ENCODE results near the gene KRT12.
"Not testable (repeated sequence)": the region's sequence is repeated elsewhere in the genome, so short reads cannot be mapped to it uniquely, and the experiment has no call there.

The KRT12 gene

DNA sequence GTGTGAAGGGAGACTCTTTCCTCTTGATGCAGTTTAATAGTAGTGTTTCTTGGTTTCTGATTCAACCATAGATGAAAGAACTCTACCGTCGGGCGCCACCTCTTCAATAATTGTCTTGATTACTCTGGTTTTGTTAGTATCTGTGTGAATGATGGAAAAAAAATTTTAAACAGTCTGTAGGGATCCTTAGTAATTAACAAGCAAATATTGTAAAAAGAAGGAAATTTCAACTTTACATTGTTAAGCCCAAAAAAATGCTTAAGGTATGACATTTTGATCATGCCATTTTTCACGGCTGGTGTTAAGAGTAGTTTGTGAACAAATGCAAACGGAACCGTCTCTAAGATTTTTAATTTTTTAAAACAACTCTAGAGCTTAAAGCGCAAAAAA is 48.7 kb downstream of the KRT12 start:
- Histone ChIP-seq H3K36me3 (ENCODE audit: control insufficient read depth, insufficient read depth, low read length) (no peaks in the 10 kb centered on the region; the same call in 1 of the 2 replicates), H3K4me3 (replicated peaks; ENCODE audit: low read depth, low read length) (peak overlapping the region; percentile 77), H3K27me3 (replicated peaks; ENCODE audit: control insufficient read depth, insufficient read depth, low read length) (no peaks in the 10 kb centered on the region)
- DNase-seq (ENCODE audit: extremely low read depth, insufficient read length), result no peak
- TF ChIP-seq, protein P1, sequence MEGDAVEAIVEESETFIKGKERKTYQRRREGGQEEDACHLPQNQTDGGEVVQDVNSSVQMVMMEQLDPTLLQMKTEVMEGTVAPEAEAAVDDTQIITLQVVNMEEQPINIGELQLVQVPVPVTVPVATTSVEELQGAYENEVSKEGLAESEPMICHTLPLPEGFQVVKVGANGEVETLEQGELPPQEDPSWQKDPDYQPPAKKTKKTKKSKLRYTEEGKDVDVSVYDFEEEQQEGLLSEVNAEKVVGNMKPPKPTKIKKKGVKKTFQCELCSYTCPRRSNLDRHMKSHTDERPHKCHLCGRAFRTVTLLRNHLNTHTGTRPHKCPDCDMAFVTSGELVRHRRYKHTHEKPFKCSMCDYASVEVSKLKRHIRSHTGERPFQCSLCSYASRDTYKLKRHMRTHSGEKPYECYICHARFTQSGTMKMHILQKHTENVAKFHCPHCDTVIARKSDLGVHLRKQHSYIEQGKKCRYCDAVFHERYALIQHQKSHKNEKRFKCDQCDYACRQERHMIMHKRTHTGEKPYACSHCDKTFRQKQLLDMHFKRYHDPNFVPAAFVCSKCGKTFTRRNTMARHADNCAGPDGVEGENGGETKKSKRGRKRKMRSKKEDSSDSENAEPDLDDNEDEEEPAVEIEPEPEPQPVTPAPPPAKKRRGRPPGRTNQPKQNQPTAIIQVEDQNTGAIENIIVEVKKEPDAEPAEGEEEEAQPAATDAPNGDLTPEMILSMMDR (IDR thresholded peaks at IDR 0.05; ENCODE audit: insufficient read depth, low read length, poor library complexity, severe bottlenecking), result no peak

DNA sequence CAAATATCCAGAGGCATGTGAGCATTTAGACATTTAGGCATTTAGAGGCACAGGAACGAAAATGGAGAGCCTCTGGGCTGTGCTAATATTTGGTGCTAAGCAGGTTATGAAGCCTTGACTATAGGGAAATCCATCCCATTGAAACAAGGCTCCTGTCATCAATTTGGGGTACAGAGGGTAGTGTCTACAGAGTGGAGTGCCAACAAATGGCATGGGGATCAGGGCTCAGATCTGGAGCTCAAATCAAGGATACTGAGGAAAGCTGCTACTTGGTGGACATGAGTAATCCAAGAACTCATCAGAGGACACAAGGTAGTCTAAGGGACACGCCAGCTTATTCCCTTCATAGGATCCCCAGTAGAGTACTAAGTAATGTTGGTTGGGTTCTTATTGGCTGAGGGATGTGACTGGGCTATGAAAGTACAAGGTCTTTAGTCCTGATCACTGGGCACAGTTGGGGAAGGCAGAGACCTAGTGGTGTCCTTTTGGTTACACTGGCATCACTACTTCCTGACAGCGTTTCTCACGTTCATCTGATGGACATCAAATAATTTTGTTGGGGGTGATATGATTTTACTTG is 49.8 kb downstream of the KRT12 start:
- H3K4me3 ChIP-seq (replicated peaks; ENCODE audit: low read depth, low read length), result no peak overlapping the region
- DNase-seq (ENCODE audit: extremely low read depth, insufficient read length), result no peak
- no peaks in the 10 kb centered on the region for H3K27me3 ChIP-seq (replicated peaks; ENCODE audit: control insufficient read depth, insufficient read depth, low read length)
- no peaks in the 10 kb centered on the region; the same call in 1 of the 2 replicates for H3K36me3 ChIP-seq (ENCODE audit: control insufficient read depth, insufficient read depth, low read length)
- TF ChIP-seq, protein P1 (IDR thresholded peaks at IDR 0.05; ENCODE audit: insufficient read depth, low read length, poor library complexity, severe bottlenecking), result no peak

DNA sequence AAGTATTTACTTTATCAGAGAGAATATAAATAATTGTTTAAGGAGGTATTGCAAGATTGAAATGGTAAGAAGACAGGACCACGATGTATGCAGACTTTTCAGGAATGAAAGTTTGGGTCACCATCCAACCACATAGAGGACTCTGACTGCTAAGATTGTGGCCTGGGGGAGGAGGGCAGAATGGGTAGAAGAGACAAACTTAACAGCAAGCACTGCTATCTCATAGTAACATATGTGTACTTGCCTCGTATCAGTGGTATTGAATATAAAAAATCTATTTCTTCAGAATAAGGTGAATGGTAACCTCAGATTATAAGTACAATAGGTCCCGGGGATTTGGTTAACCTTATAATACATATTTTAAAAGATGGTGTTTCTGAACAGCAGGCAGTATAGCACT is 50.5 kb downstream of the KRT12 start:
- TF ChIP-seq, protein P1 (IDR thresholded peaks at IDR 0.05; ENCODE audit: insufficient read depth, low read length, poor library complexity, severe bottlenecking), result no peak
- no peaks in the 10 kb centered on the region; the same call in 1 of the 2 replicates for H3K36me3 ChIP-seq (ENCODE audit: control insufficient read depth, insufficient read depth, low read length)
- H3K27me3 ChIP-seq (replicated peaks; ENCODE audit: control insufficient read depth, insufficient read depth, low read length), result no peaks in the 10 kb centered on the region
- no peak overlapping the region for H3K4me3 ChIP-seq (replicated peaks; ENCODE audit: low read depth, low read length)
- no peak for DNase-seq (ENCODE audit: extremely low read depth, insufficient read length)

DNA sequence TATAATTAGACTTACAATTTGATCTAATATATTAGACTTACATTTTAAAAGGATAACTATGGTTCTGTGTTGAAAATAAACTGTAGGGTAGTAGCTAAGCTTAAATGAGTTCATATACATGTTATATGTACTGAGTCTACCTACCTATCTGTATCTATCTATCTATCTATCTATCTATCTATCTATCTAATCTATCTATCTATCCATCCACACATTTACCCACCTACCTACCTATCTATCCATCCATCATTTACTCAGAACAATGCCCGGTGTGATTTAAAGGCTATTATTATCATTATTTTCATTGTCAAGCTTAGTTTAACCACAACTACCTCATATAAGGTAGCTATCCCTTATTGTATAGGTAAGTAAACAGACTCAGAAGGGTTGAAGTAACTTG is 51.6 kb downstream of the KRT12 start:
- no peaks in the 10 kb centered on the region for H3K27me3 ChIP-seq (replicated peaks; ENCODE audit: control insufficient read depth, insufficient read depth, low read length)
- no peak for DNase-seq (ENCODE audit: extremely low read depth, insufficient read length)
- no peaks in the 10 kb centered on the region; the same call in 1 of the 2 replicates for H3K36me3 ChIP-seq (ENCODE audit: control insufficient read depth, insufficient read depth, low read length)
- H3K4me3 ChIP-seq (replicated peaks; ENCODE audit: low read depth, low read length), result no peak overlapping the region
- TF ChIP-seq, protein P1 (IDR thresholded peaks at IDR 0.05; ENCODE audit: insufficient read depth, low read length, poor library complexity, severe bottlenecking), result no peak

GRCh38 chr17:40814657-40815056 is 52.4 kb downstream of the KRT12 start:
- not testable (repeated sequence) for H3K27me3 ChIP-seq (replicated peaks; ENCODE audit: control insufficient read depth, insufficient read depth, low read length); H3K36me3 ChIP-seq (ENCODE audit: control insufficient read depth, insufficient read depth, low read length); DNase-seq (ENCODE audit: extremely low read depth, insufficient read length); H3K4me3 ChIP-seq (replicated peaks; ENCODE audit: low read depth, low read length)

- TF ChIP-seq, protein P1 (IDR thresholded peaks at IDR 0.05; ENCODE audit: insufficient read depth, low read length, poor library complexity, severe bottlenecking), result no peak
- DNase-seq (ENCODE audit: extremely low read depth, insufficient read length), result no peak
- Histone ChIP-seq H3K4me3 (replicated peaks; ENCODE audit: low read depth, low read length) (no peak overlapping the region), H3K27me3 (replicated peaks; ENCODE audit: control insufficient read depth, insufficient read depth, low read length) (no peaks in the 10 kb centered on the region), H3K36me3 (ENCODE audit: control insufficient read depth, insufficient read depth, low read length) (no peaks in the 10 kb centered on the region; the same call in 1 of the 2 replicates)
These were observed 53.2 kb downstream of the KRT12 start for GRCh38 chr17:40813804-40814203.

All from GM06990 (cell line).